H1 (cell line): ENCODE results near the gene CTTNBP2NL. TPM values are rescaled to one million over a fixed set of nuclear protein-coding genes. Genes with fewer than 3 reads are reported as not detected.

Experiments
- CTCF ChIA-PET: fragments of 300-600 bp; sonication (Branson Sonifier 250); formaldehyde crosslinking; loops from one replicate; lab custom pipeline; 2021; ENCODE audit not compliant: partially characterized antibody; lab: Charles Lee
- POLR2A ChIA-PET: fragments of 300-600 bp; sonication (Branson Sonifier 250); formaldehyde crosslinking; loops from one replicate; lab custom pipeline; 2021; ENCODE audit warnings: inconsistent platforms; ENCODE audit not compliant: partially characterized antibody; lab: Charles Lee
- DNase-seq, 2 experiments: peaks; one replicate each; pipeline versions ENCODE4 v3.0.0 to v3.0.0-alpha.2; 2010 to 2022; ENCODE audit warnings: low spot score in 2 of 2, low read depth in 1 of 2, mixed read lengths in 1 of 2
- FAIRE-seq: peaks from 2 replicates; lab custom pipeline; 2011; peaks lifted over from hg19 to GRCh38; lab: Jason Lieb, UNC
- H2AFZ ChIP-seq: 2 replicates; pipeline ENCODE4 v1.8.1; 2012; ENCODE audit warnings: low read length, inconsistent platforms
- H2AK5ac ChIP-seq: 2 replicates; pipeline ENCODE4 v1.6.1; 2013; ENCODE audit warnings: low read depth, low read length
- H2BK120ac ChIP-seq: replicated peaks from 2 replicates; pipeline ENCODE3; 2013; ENCODE audit warnings: low read depth, low read length, inconsistent platforms
- H2BK12ac ChIP-seq: 2 replicates; pipeline ENCODE4 v1.6.1; 2013; ENCODE audit warnings: low read depth, low read length
- H2BK15ac ChIP-seq: 2 replicates; pipeline ENCODE4 v1.6.1; 2013; ENCODE audit warnings: low read length
- H2BK20ac ChIP-seq: 2 replicates; pipeline ENCODE4 v1.6.1; 2013; ENCODE audit warnings: low read length
- H2BK5ac ChIP-seq: 2 replicates; pipeline ENCODE4 v1.6.1; 2013; ENCODE audit warnings: low read depth, low read length
- H3K14ac ChIP-seq: 2 replicates; pipeline ENCODE4 v1.6.1; 2013; ENCODE audit warnings: inconsistent platforms; ENCODE audit not compliant: insufficient read length
- H3K18ac ChIP-seq: 2 replicates; pipeline ENCODE4 v1.6.1; 2013; ENCODE audit warnings: low read length; ENCODE audit errors: extremely low read depth
- H3K23ac ChIP-seq: 2 replicates; pipeline ENCODE4 v1.6.1; 2013; ENCODE audit warnings: inconsistent platforms; ENCODE audit not compliant: insufficient read length
- H3K23me2 ChIP-seq: 2 replicates; pipeline ENCODE4 v1.6.1; 2013; ENCODE audit warnings: low read depth, low read length
- H3K27ac ChIP-seq: 2 replicates; pipeline ENCODE4 v1.6.1; 2011; ENCODE audit warnings: low read depth, low read length, inconsistent platforms
- H3K27me3 ChIP-seq, 4 experiments: replicated peaks in 1 of 4; 1 replicate in 1 of 4; 2 replicates in 3 of 4; pipeline versions ENCODE4 v1.6.1 to v1.8.1; 2011 to 2013; ENCODE audit warnings: low read length in 3 of 4, mild to moderate bottlenecking in 3 of 4, inconsistent platforms in 2 of 4, mixed read lengths in 2 of 4, moderate library complexity in 1 of 4; ENCODE audit not compliant: control insufficient read depth in 3 of 4, insufficient read depth in 3 of 4; ENCODE audit errors: extremely low read depth in 1 of 4
- H3K36me3 ChIP-seq, 4 experiments: 2 replicates each; pipeline versions ENCODE4 v1.6.1 to v1.8.1; 2011 to 2013; ENCODE audit warnings: mild to moderate bottlenecking in 4 of 4, low read length in 3 of 4, moderate library complexity in 2 of 4, control low read depth in 1 of 4, inconsistent platforms in 1 of 4; ENCODE audit not compliant: insufficient read depth in 4 of 4, control insufficient read depth in 2 of 4
- H3K4ac ChIP-seq: replicated peaks from 2 replicates; pipeline ENCODE3; 2013; ENCODE audit warnings: low read length, low read depth, mixed read lengths, inconsistent platforms; ENCODE audit not compliant: insufficient read length
- H3K4me1 ChIP-seq, 4 experiments: replicated peaks in 1 of 4; 1 replicate in 1 of 4; 2 replicates in 3 of 4; pipeline versions ENCODE4 v1.6.1 to v1.8.1; 2011 to 2013; ENCODE audit warnings: low read length in 3 of 4, inconsistent platforms in 2 of 4, mixed read lengths in 1 of 4; ENCODE audit not compliant: insufficient read depth in 4 of 4, control insufficient read depth in 3 of 4
- H3K4me2 ChIP-seq, 2 experiments: 2 replicates each; pipeline versions ENCODE4 v1.6.1 to v1.8.1; 2011 to 2013; ENCODE audit warnings: low read depth in 2 of 2, low read length in 2 of 2, control low read depth in 1 of 2, inconsistent platforms in 1 of 2, mild to moderate bottlenecking in 1 of 2; ENCODE audit not compliant: insufficient read depth in 1 of 2
- H3K4me3 ChIP-seq, 4 experiments: fragments of 200-600, 300-600 bp in 1 of 4; sonication (generic), shearing (Covaris generic), sonication (Bioruptor Twin) in 1 of 4; 2 replicates each; pipeline versions ENCODE4 v1.5.1 to v1.8.1; 2011 to 2016; ENCODE audit warnings: low read length in 4 of 4, low read depth in 3 of 4, control low read depth in 2 of 4, inconsistent platforms in 2 of 4, mild to moderate bottlenecking in 2 of 4, mixed read lengths in 1 of 4, moderate library complexity in 1 of 4; ENCODE audit not compliant: insufficient read depth in 2 of 4; ENCODE audit errors: extremely low read depth in 1 of 4
- H3K56ac ChIP-seq: replicated peaks from 2 replicates; pipeline ENCODE3; 2013; ENCODE audit warnings: low read depth, mild to moderate bottlenecking, mixed read lengths, low read length, inconsistent platforms; ENCODE audit not compliant: insufficient read length
- H3K79me1 ChIP-seq: 2 replicates; pipeline ENCODE4 v1.6.1; 2013; ENCODE audit warnings: low read depth, low read length, control low read depth
- H3K79me2 ChIP-seq, 2 experiments: 2 replicates each; pipeline versions ENCODE4 v1.6.1 to v1.8.1; 2012 to 2013; ENCODE audit warnings: low read length in 2 of 2, mild to moderate bottlenecking in 2 of 2, inconsistent platforms in 1 of 2; ENCODE audit not compliant: insufficient read depth in 2 of 2, control insufficient read depth in 1 of 2
- H3K9ac ChIP-seq, 4 experiments: replicated peaks in 1 of 4; 1 replicate in 1 of 4; 2 replicates in 3 of 4; pipeline versions ENCODE4 v1.6.1 to v1.8.1; 2011 to 2013; ENCODE audit warnings: low read depth in 3 of 4, low read length in 3 of 4, control low read depth in 2 of 4, mild to moderate bottlenecking in 2 of 4, moderate library complexity in 2 of 4, inconsistent platforms in 1 of 4; ENCODE audit errors: extremely low read depth in 1 of 4
- H3K9me3 ChIP-seq, 2 experiments: 2 replicates each; pipeline versions ENCODE4 v1.6.1 to v1.8.1; 2012 to 2013; ENCODE audit warnings: mild to moderate bottlenecking in 2 of 2, moderate library complexity in 2 of 2, control low read depth in 1 of 2, inconsistent platforms in 1 of 2, low read depth in 1 of 2, low read length in 1 of 2, mixed read lengths in 1 of 2; ENCODE audit not compliant: insufficient read depth in 2 of 2
- H4K20me1 ChIP-seq, 2 experiments: replicated peaks in 1 of 2; 2 replicates each; pipeline versions ENCODE3 to v1.8.1; 2011 to 2013; ENCODE audit warnings: inconsistent platforms in 2 of 2, low read length in 2 of 2, mild to moderate bottlenecking in 1 of 2; ENCODE audit not compliant: insufficient read depth in 2 of 2, control insufficient read depth in 1 of 2
- H4K5ac ChIP-seq: 2 replicates; pipeline ENCODE4 v1.6.1; 2013; ENCODE audit warnings: low read length, low read depth, mixed read lengths, inconsistent platforms; ENCODE audit not compliant: insufficient read length
- H4K8ac ChIP-seq: 2 replicates; pipeline ENCODE4 v1.8.0; 2013; ENCODE audit warnings: mild to moderate bottlenecking, moderate library complexity, low read length, inconsistent platforms; ENCODE audit not compliant: insufficient read depth; ENCODE audit errors: extremely low read depth
- H4K91ac ChIP-seq: replicated peaks from 2 replicates; pipeline ENCODE3; 2013; ENCODE audit warnings: low read length, mixed read lengths, inconsistent platforms; ENCODE audit not compliant: insufficient read length
- CREB1 ChIP-seq: IDR thresholded peaks from 2 replicates; pipeline ENCODE4 v1.6.1; 2012; ENCODE audit warnings: inconsistent platforms
- CTCF ChIP-seq, 3 experiments: IDR thresholded peaks; 1 replicate in 2 of 3; 2 replicates in 1 of 3; pipeline versions ENCODE4 v1.5.1 to v1.6.1; 2011; ENCODE audit warnings: low read length in 3 of 3, mild to moderate bottlenecking in 3 of 3, inconsistent platforms in 2 of 3, low read depth in 1 of 3, moderate library complexity in 1 of 3; ENCODE audit not compliant: insufficient read depth in 1 of 3; ENCODE audit errors: control extremely low read depth in 1 of 3
- EZH2 ChIP-seq: fragments of 200-600 bp; sonication (generic); IDR thresholded peaks from 2 replicates; pipeline ENCODE4 v1.7.1; 2012; ENCODE audit warnings: low read depth, mild to moderate bottlenecking, moderate library complexity, low read length, inconsistent platforms; ENCODE audit not compliant: severe bottlenecking
- HDAC6 ChIP-seq: IDR thresholded peaks from one replicate; pipeline ENCODE4 v1.7.1; 2012; ENCODE audit warnings: low read depth, mild to moderate bottlenecking, inconsistent platforms, low read length, moderate library complexity
- JUND ChIP-seq: IDR thresholded peaks from 2 replicates; pipeline ENCODE4 v1.6.1; 2011; ENCODE audit warnings: mild to moderate bottlenecking, improper control_type of control experiment, low read length
- NANOG ChIP-seq: IDR thresholded peaks from 2 replicates; pipeline ENCODE4 v1.6.1; 2011; ENCODE audit warnings: low read length, low read depth, mild to moderate bottlenecking, inconsistent platforms; ENCODE audit not compliant: insufficient read depth, poor library complexity, severe bottlenecking
- PHF8 ChIP-seq: fragments of 200-600 bp; sonication (generic); conservative IDR thresholded peaks from 2 replicates; pipeline ENCODE4 v1.7.1; 2012; ENCODE audit warnings: low read depth, mild to moderate bottlenecking, inconsistent platforms, low read length, moderate library complexity
- POU5F1 ChIP-seq: IDR thresholded peaks from 2 replicates; pipeline ENCODE4 v1.6.1; 2011; ENCODE audit warnings: low read depth, mild to moderate bottlenecking, low read length, moderate library complexity
- RNF2 ChIP-seq: fragments of 200-900, 300-1000 bp; sonication (generic); IDR thresholded peaks from 2 replicates; pipeline ENCODE4 v1.7.1; 2016; ENCODE audit warnings: borderline replicate concordance, low read depth, mild to moderate bottlenecking, antibody characterized with exemption, low read length; ENCODE audit not compliant: poor library complexity, severe bottlenecking; ENCODE audit errors: missing control alignments
- RXRA ChIP-seq: IDR thresholded peaks from 2 replicates; pipeline ENCODE4 v1.6.1; 2011; ENCODE audit warnings: low read depth, mild to moderate bottlenecking, low read length, moderate library complexity; ENCODE audit not compliant: insufficient read depth
- WGBS, 2 experiments: shearing (Covaris generic) in 1 of 2; methylation state at CpG; one replicate each; pipeline versions ENCODE4 v1.1.6 to v1.1.7; 2013 to 2015; ENCODE audit warnings: low lambda C conversion rate in 2 of 2, mixed read lengths in 2 of 2, inconsistent platforms in 1 of 2, low coverage in 1 of 2, missing lambda C conversion rate in 1 of 2; ENCODE audit not compliant: insufficient replicate concordance in 2 of 2, insufficient coverage in 1 of 2, insufficient read length in 1 of 2; ENCODE audit errors: extremely low coverage in 1 of 2, missing lambda C conversion rate in 1 of 2; 5-methylcytosine and 5-hydroxymethylcytosine counted together
- polyA plus RNA-seq, 7 experiments: library from polyadenylated mRNA; depleted of rRNA in 3 of 7; stranded (reverse) in 5 of 7; unstranded in 2 of 7; fragments of >200 nt in 5 of 7; fragments of 200-250 nt in 2 of 7; gene quantifications; 1 replicate in 5 of 7; 2 replicates in 1 of 7; 4 replicates in 1 of 7; pipeline versions ENCODE4 v1.2.1 to v1.2.3, GENCODE V29; 2011 to 2013; ENCODE audit warnings: missing spikeins in 2 of 7, mixed read lengths in 2 of 7
- total RNA-seq: library from RNA; stranded (reverse); fragmentation: NEBNext Ultra II Directional; extraction: Animal tissue kit (Norgen Biotek cat#: 25700); gene quantifications from 2 replicates; pipeline ENCODE4 v1.2.1, GENCODE V29; 2021

Gene CTTNBP2NL
- total and polyA plus RNA-seq, 2 of the 8 experiments (the other 6 are each of a cell fraction or from before 2014, with no cell fraction given): 6.4 to 35.1 TPM

- Histone ChIP-seq H3K4me1 (peaks cover 0 to 2% (median 0%) of the 10 kb centered on the region in 4 experiments; a peak in 4 of 7 replicates), H4K8ac (no peak overlapping the region), H4K91ac (no peak overlapping the region), H2BK120ac (no peak overlapping the region), H3K4ac (no peak overlapping the region), H2BK15ac (no peak overlapping the region), H3K36me3 (peaks cover 0 to 15% (median 5%) of the 10 kb centered on the region in 4 experiments; a peak in 3 of 8 replicates), H3K79me1 (peaks cover 3% of the 10 kb centered on the region; the same call in 1 of the 2 replicates), H3K27me3 (no peaks in the 10 kb centered on the region), H3K23me2 (no peaks in the 10 kb centered on the region), H3K4me2 (no peak overlapping the region), H3K18ac (no peak overlapping the region), H4K20me1 (peaks cover 4 to 8% of the 10 kb centered on the region in 2 experiments), H3K9ac (no peak overlapping the region), H3K23ac (peak overlapping the region; percentile 47), H2BK20ac (no peak overlapping the region), H3K9me3 (no peaks in the 10 kb centered on the region), H3K79me2 (peaks cover 0 to 60% of the 10 kb centered on the region in 2 experiments; a peak in 2 of 4 replicates), H2BK12ac (no peak overlapping the region), H3K14ac (no peak overlapping the region), H2BK5ac (no peak overlapping the region), H3K56ac (no peak overlapping the region), H3K4me3 (no peak overlapping the region), H2AK5ac (no peak overlapping the region), H3K27ac (no peak overlapping the region), H2AFZ (no peak overlapping the region), H4K5ac (no peak overlapping the region)
- POLR2A ChIA-PET: interaction anchor here (0.9 to 1.6 kb wide), 4 partner anchors 8 to 16 kb away, joined by 3 to 6 read pairs (median 4); no protein-coding TSS in a partner anchor
- DNase-seq (no peak), FAIRE-seq (no peak)
- CTCF ChIA-PET: interaction anchor here (1.2 to 3.6 kb wide), 2 partner anchors 16 to 17 kb away, joined by 3 to 16 read pairs; no protein-coding TSS in a partner anchor
- WGBS, 2 experiments: 93% methylated on average over 2 of the region's 2 CpGs; no CpG with 5 or more reads in 1 of the 2 experiments
- TF ChIP-seq HDAC6: no peak
- no peak for TF ChIP-seq JUND
- TF ChIP-seq CREB1: no peak
- no peak for TF ChIP-seq NANOG
- no peak for TF ChIP-seq CTCF (IDR thresholded peaks at IDR 0.05; ENCODE audit: control extremely low read depth in 1 of 3, insufficient read depth in 1 of 3, low read depth in 1 of 3, low read length in 3 of 3)
- TF ChIP-seq POU5F1: no peak
- TF ChIP-seq RXRA: no peak
- TF ChIP-seq PHF8: no peak
- TF ChIP-seq EZH2: no peak
- no peak for TF ChIP-seq RNF2
Measured at GRCh38 chr1:112409414-112409813, 13.4 kb downstream of the CTTNBP2NL start.
